Right renal pelvis (tissue), 4 donors: ENCODE measurements around the gene PSG7. TPM values are rescaled to one million over a fixed set of nuclear protein-coding genes. Genes with fewer than 3 reads are reported as not detected.
"Not testable (repeated sequence)": the region's sequence is repeated elsewhere in the genome, so short reads cannot be mapped to it uniquely, and the experiment has no call there.

ENCODE experiments used
- DNase-seq, 4 donors: peaks; one replicate each; pipeline ENCODE4 v3.0.0-alpha.2; 2013; ENCODE audit warnings: low read depth in 4 of 4, low spot score in 3 of 4, missing footprints in 1 of 4
- polyA plus RNA-seq, 4 donors: library from polyadenylated mRNA; unstranded; fragments of 120-200 nt; gene quantifications; one replicate each; pipeline ENCODE4 v1.2.1, GENCODE V29; 2013; ENCODE audit not compliant: insufficient read length in 4 of 4

The PSG7 gene
- polyA plus RNA-seq, 4 donors = not detected

DNA sequence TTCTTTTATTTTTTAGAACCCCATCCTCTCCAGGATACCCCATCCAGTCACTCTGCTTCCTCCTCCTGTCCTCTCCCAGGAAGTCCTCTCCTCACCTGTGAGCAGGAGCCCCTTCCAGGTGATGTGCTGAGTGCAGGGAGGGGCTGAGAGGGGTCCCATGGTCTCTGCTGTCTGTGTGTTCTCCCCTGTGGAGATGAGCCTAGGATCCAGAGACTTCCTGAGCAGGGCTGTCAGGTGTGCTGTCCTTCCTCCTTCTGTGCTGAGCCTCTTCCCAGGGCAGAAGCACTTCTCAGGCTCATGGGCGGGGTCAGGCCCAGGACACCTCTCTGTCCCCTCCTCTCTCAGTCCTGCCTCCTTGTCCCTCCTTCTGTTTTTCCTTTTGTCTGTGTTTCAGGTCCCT, 19.4 kb downstream of the PSG7 start, which contains the start of gene PSG6:
Gene PSG6 (minus strand): TSS at position 261 of the 400 bp plus-strand sequence. CDS start 102 bp downstream, at position 159.
- not testable (repeated sequence) for DNase-seq

DNA sequence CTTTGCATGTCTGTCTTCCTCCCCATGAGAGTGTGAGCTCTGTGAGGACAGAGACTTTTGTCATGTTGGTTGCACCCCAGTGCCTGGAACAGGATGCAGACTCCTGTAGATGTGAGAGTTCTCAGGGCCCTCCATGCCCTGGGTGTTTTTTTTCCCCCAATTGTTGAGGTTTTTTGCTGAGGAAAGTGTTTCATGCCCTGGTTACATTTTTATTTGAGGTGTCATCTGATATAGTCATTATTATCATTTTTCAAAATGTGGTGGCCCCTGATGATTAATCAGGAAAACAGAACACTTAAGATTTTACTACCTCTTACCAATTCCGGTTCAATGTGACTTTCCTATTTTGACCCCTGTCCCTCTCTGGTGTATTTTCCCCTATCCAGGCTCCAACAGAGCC, 20.1 kb downstream of the PSG7 start:
- not testable (repeated sequence) for DNase-seq

DNA sequence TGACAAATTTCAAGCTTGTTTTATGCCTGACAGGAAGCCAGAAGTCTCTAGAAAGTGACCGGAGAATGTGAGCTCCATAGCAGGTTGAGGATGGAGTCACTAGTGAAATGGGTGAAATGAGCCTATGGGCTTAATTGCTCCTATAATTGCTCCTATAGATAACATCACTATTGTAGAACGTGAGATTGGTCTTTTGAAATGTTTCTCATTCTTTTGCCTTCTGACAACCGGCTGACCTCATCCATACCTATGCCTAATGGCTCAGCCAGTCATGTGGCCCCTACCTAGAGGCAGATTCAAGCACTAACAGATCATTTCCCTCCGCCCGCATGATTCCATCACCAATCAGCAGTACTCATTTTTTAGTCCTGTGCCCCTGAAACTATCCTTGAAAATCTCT, 23.5 kb downstream of the PSG7 start:
- DNase-seq = not testable (repeated sequence)

DNA sequence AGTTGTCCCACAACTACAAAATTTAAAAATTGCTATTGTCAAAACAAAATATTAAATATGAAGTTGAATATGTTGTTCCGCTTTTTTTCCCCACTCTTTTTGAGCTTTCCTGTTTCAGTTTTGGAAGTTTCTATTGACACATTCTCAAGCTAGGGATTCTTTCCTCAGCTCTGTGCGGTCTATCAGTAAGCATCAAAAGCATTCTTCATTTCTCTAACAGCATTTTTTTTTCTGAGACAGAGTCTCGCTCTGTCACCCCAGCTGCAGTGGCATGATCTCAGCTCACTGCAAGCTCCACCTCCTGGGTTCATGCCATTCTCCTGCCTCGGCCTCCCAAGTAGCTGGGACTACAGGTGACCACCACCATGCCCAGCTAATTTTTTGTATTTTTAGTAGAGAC, 24.1 kb downstream of the PSG7 start:
- DNase-seq = not testable (repeated sequence)

DNA sequence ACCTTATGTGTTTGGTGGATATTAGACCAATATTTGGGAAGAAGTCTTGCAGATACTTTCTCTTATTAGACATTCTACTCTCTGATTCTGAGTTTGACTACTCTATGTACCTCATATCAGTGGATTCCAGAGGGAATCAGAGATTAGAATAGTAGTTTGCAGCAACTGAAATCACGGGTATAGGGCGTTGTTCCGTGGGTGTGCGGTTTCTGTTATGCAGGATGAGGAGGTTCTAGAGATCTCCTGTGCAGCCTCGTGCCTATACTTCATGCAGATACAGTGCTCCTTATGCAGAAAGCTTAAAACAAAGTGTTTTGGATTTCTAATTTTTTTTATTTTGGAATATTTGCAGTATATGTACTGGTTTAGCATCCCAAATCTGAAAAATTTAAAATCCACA, 25.3 kb downstream of the PSG7 start:
- DNase-seq = not testable (repeated sequence)

DNA sequence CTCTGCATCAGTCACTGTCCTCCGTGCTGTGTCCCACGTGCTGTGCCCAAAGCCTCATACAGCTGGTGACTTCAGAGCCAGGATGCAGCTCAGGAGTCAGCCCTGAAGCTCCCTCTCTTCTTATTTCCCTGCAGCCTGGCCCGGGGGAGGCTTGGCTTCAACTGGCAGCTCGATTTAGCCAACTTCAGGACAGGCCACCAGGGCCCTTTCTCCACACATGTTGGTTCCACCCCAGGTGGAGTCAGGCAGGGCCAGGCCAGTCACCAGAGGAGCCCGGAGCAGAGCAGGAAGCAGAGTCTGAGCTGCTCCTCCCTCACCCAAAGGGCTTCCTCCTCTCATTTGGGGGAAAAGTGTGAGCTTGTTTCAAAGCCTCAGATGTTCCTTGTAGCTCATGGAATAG, 30.8 kb downstream of the PSG7 start:
- DNase-seq = not testable (repeated sequence)

DNA sequence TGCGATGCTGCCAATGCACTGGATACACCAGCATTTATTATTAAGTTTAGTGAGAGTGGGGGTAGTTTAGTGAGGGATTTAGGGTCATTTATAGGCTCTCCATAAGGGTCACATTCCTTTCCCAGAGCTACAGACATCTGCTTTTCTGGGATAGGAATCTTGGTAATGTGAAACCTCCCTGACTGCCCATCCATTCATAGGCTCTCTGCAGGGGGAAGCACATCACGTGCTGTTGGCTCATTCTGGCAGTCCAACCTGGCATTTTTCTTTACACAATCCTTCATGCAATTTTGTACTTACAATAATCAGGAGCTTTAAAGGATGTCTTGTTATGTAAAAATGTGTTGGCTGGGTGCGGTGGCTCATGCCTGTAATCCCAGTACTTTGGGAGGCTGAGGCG, 36.4 kb downstream of the PSG7 start:
- not testable (repeated sequence) for DNase-seq

DNA sequence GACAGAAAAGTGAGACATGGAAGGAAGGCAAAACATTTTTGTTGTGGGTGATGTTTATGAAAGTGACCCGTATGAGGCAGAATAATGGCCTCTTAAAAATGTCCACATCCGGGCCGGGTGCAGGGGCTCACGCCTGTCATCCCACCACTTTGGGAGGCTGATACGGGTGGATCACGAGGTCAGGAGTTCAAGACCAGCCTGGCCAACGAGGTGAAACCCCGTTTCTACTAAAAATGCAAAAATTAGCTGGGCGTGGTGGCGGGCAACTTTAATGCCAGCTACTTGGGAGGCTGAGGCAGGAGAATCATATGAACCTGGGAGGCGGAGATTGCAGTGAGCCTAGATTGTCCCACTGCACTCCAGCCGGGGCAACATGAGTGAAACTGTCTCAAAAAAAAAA, 37.3 kb downstream of the PSG7 start:
- not testable (repeated sequence) for DNase-seq

DNA sequence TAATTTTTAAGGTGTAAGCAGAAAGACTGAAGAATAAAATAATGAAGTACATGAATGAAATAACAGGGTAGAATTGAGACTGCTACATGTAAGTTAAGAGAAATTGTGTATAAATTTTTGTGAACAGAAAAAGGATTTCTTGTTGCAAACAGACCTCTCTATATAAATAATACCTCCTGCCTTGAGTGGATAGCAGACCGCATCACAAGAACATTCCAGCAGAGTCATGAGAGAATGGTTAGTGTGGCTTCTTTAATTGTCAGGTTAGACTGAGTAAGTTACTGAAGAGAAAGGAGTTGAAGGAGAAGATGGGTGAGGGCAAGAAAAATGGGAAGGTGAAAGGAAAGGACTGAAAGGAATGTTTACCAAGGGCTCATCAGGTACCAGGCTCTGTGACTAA, 37.9 kb downstream of the PSG7 start:
- not testable (repeated sequence) for DNase-seq

DNA sequence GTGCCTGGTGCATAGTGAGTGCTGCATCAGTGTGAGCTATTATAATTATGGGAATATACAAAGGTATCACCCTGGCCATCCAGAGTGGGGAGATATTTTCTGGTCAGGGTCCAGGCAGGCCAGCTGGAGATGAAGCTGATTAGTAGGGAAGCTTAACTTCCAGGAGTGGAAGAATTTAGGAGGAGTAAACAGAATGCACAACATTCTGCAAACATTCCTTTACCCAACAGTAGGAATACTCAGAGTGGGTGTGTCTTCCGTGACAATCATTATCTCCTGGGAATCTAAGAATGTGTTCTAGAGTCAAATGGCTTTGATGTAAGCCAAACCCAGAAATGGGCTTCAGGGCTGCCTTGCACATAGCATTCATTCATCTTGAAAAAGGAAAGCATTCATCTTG, 38.4 kb downstream of the PSG7 start:
- not testable (repeated sequence) for DNase-seq

DNA sequence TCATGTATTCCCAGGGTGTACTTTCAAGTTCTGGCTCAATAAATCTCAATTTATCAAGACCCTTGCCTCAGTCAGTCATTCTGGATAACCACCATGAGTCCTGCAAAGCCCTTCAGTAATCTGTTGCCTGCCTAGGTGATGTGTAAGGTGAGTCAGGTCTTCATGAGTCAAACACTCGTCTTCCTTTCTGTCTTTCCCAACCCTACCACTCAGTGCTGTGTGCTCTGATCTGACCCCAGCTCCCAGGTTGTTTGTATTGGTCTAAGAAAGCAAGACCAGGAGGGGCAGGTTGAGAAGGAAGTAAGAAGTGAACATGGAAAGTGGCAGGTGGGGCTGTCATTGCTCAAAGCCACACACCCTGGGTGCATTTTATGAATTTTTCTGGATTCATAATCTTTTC, 39.3 kb downstream of the PSG7 start:
- not testable (repeated sequence) for DNase-seq

DNA sequence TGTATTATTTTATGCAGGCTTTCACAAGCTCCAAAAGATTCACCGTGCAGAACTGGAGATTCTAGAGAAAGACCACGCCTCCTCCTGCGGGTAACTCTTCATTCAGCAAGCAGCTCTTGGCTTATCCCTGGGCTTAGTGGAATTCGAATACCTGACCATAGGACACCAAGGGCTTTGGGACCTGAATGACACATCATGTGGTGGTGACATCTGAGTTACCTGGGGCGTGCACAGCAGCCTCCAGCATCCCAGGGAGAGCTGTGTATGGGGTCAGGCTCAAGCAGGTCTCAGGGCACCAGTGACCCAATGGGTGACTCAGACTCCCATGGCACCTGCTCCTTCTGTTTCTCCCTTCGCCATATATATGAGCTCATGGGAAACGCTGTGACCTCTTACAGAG, 46.6 kb downstream of the PSG7 start:
- DNase-seq = not testable (repeated sequence)

DNA sequence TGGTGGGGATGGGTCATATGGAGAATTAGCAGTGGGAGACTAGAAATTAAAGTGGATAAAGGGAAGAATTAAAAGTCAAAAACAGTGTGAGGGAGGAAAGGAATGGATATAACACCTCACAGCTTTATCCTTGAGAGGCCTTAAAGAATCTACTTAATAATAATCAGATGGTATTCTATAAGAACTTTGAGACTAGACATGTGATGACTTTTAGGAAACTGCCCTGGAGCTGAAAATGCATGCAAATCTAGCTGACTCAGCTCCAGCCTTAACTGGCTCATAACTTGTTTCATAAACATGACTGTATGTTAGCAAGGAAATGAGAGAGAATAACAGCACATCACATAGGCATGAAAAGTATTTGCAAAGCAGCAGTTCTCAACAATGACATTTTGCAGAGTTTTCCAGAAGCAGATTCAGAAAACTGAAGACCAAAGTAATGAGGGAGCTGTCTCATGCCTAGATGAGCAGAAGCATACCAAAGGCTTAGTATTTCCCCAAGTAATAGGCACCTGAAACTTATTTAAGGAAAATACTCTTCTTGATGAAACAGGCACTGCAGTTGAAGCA, 49.0 kb downstream of the PSG7 start:
- not testable (repeated sequence) for DNase-seq

DNA sequence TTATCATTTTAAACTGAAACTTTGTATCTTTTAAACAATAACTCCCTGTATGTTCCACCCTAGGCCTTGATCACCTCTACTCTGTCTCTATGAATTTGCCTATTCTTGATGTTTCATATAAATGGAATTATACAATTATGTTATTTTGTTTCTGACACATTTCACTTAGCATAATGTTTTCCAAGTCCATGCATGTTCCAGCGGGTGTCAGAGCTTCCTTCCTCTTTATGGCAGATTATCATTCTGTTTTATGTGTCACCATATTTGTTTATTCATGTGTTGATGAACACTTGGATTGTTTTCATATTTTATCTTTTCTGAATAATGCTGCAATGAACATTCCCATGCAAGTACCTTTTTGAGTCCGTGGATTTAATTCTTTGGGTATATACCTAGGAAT, 54.3 kb downstream of the PSG7 start:
- DNase-seq = not testable (repeated sequence)

DNA sequence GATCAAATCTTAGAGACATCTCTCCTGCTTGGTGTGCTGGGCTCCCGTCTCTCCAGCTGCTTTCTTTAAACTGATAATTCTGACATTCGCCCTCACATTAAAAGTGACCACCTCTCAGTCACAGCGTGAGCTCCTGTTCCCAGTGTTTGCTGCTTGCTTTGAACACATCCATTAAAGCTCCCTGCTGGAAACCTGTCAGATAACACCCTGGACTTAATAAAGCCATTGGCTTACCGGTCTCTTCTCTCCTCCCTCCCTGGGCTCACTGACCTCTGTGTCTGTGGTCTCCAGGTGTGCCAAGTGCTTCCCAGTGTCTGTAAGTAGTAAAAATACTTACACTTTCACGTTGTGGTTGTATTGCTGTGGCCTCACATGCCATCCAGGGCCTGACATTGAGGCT, 55.0 kb downstream of the PSG7 start:
- not testable (repeated sequence) for DNase-seq

DNA sequence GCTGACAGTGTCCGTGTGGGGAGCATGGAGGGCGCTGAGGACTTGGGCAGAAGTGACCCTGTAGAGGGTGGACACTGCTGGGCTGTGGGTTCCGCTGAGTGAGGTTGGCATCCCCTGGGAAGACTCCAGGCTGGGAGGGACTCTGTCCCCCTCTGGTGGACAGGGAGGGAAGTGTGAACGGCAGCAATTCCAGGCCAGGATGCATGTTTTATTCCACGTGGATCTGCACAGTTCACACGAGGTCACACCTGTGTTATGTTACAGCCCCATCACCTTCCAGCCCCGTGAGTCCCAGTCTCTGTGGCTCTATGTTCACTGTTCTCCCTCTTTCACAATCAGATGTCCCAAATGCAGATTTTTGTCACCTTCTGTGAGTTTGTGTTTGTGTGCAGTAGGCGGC, 55.7 kb downstream of the PSG7 start:
- DNase-seq = not testable (repeated sequence)

DNA sequence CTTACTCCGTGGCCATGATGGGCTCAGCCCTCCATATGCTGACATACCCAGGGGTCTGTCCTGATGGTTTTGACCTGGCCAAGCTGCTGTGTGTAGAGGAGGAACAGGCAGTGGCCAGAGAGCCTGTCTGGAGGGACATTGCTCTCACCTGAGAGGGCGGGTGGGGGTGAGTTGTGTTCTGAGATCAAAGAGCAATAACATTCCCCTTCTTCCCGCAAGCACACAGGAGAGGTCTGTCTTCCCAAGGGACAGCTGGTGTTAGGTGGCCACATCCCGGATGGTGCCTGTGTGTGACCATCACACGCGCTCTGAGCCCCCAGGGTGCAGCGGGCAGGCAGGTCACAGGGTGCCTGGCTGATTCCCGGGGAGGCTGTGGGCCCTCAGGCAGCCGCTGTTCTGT, 56.4 kb downstream of the PSG7 start:
- DNase-seq = not testable (repeated sequence)

DNA sequence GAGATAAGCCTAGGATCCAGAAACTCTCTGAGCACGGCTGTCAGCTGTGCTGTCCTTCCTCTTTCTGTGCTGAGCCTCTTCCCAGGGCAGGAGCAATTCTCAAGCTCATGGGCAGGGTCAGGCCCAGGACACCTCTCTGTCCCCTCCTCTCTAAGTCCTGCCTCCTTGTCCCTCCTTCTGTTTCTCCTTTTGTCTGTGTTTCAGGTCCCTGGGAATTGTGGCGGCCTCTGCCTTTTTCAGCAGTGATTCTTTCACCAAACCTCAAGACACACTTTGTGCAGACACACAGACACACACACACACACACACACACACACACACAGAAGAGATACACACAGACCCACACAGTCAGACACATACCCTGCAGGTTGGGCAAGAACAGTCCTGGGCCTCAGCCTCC, 57.4 kb downstream of the PSG7 start, which contains the start of gene PSG1:
Gene PSG1 (minus strand): TSS at position 101 of the 400 bp plus-strand sequence. CDS start 132 bp downstream, outside the sequence.
- no peak for DNase-seq

DNA sequence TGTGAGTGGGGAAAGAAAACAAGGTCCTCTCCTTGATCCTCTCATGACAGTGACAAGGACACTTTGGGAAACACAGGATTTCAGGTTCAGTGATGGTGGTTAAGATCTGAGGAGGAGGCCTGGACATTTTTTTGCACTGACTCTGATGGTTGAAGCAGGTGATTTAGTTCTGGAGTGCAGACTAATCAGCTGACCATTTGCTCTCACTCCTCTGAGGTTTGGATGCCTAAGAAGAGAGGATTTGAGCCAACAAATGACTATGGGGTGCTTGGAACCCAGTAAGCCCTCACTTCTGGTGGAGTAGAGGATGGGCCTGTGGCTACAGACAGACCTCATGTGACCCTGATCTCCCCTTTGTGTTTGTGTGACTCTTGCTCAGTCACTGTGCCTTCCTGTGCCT, 60.4 kb downstream of the PSG7 start:
- not testable (repeated sequence) for DNase-seq

DNA sequence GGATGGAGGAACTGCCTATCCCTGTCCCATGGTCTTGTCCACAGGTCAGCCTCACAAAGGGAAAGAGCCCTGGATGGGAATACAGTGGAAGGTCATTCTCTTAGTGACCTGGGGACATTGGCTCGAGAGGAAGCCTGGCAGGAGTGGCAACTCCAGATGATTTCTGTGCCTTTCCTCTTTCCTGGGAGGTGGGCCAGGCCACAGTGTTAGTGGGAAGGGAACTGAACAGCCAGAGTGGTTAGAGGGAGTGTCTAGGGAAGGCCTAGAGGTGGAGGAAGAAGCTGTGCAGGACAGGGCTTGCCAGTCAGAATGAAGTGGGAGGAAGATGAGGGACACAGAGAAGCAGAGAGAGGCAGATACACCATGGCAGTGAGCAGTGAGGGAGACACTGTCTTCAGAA, 61.1 kb downstream of the PSG7 start:
- DNase-seq = not testable (repeated sequence)

DNA sequence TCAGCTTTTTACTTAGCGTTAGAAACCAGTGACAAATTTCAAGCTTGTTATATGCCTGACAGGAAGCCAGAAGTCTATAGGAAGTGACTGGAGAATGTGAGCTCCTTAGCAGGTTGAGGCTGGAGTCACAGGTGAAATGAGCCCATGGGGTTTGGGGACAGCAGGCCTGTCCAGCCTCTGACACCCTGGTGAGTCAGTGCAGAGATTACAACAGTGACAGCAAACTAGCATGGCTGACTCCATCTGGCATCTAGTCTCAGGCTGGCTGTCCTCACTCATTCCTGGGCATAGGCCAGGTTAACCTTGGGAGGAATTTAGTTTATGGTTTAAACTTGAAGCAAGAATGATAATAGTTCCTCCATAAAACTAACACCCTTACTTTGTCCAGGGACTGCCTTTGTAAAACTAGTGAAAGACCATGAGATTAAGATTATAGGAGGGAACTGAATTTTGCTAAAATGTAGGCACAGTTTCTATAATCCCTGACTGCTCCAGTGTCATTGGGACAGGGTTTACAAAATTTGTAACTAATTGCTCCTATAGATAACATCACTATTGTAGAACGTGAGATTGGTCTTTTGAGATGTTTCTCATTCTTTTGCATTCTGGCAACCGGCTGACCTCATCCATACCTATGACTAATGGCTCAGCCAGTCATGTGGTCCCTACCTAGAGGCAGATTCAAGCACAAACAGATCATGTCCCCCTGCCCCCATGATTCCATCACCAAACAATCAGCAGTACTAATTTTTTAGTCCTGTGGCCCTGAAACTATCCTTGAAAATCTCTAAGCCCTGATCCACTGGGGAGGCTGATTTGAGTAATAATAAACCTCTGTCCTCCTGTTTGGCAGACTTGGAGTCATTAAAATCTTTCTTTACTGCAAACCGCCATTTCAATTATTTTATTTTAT, 61.9 kb downstream of the PSG7 start:
- DNase-seq = not testable (repeated sequence)

DNA sequence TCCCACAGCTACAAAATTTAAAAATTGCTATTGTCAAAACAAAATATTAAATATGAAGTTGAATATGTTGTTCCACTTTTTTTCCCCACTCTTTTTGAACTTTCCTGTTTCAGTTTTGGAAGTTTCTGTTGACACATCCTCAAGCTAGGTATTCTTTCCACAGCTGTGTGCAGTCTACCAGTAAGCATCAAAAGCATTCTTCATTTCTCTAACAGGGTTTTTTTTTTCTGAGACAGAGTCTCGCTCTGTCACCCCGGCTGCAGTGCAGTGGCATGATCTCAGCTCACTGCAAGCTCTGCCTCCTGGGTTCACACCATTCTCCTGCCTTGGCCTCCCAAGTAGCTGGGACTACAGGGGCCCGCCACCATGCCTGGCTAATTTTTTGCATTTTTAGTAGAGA, 62.9 kb downstream of the PSG7 start:
- not testable (repeated sequence) for DNase-seq
